GM18499 (cell line): ENCODE data around the gene KRT76.

Experiments
- ATAC-seq: cut with Tn5 transposase; IDR thresholded peaks from one replicate; pipeline ENCODE4 v1.9.1; 2021; ENCODE audit warnings: moderate number of reproducible peaks; ENCODE audit not compliant: insufficient read depth, unreplicated experiment

The KRT76 gene

DNA sequence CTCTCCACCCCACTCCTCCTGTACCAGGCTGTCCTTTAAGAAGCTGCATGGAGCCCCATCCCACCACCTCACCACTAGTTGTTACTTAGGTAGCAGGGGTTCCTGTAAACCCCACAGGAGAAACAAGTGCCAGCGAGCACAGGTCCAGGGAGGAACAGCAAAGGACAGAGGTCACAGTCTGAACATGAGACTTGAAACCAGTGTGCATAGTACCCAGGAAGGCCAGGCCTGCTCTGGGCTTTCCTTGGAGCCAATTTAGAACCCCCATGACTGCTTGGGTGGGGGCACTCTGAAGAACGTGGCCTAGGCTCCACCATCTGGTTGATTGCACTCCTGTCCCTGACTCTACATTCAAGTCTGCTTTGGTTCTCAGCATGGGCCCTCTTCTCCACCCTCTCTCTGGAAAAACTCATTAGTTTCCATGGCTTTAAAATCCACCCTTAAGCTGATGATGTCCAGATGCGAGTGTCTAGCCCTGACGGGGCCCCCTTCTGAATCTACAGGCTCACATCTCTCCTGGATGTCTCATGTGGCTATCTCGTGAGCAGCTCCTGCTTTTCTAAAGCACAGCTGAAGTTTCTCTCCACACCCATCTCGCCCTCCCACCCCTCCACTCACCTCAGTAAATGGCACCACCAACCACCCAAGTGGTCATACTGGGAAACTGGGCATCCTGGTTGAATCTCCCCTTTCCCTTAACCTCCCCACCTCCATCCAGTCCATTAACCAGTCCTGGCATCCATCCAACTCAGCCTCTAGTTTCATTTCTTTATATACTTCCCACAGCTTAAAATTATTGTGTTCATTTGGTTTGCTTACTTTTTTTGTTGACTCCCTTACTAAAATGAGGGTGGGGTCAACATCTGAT lies 10.4 kb upstream of the KRT76 start:
- no peak for ATAC-seq

- no peak for ATAC-seq
Observed at GRCh38 chr12:52784909-52785308, 7.8 kb upstream of the KRT76 start.

DNA sequence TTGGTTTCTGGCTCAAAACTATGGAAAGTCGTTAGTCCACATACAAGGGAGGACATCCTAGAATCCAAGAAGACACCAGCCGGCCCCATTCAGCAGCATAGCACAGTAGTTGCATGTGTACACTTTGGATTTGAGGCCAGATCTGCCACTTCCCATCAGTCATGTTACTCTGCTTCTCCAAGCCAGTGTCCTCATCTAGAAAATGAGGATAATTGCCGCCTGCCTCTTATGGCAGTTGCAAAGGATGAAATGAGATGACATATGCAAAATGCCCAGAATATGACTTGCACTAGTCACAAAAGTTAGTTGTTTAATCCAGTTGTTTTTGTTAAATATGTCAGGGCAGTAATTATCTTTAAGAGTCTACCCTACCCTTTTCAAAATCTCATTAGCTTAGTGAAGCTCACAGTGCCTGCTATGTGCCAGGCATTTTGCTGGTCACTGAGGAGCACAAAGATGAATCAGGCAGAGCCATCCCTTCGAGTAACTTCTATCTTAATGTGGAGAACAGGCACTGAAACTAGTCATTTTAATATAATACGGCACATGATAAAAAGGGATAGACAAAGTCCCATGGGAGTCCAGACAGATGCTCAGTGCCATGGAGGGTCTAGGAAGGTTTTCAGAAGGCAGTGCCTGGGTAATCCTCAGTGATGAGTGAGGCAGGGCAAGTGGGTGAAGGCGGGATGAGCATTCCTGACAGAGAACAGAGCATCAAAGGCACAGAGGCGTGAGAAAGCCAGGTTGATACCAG lies 6.6 kb upstream of the KRT76 start:
- ATAC-seq: no peak

DNA sequence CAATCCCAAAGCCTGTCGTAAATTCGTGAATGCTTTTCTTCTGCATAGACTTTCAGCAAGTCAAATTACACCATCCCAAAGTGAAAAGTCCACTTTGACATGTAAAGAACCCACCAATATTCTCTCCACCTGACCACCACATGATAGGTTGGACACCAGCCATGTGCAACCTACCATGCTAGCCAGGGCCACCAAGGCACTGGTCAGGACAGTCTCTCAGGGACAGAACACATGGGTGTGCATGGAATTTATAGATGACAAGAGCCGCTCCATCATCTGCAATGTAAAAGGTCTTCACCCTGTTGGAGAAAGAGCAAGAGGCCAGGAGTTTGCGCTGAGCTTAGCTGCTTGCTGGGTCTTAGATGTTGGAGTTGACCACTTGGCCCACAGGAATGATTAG lies 5.4 kb upstream of the KRT76 start:
- no peak for ATAC-seq

- ATAC-seq: no peak
Observed at GRCh38 chr12:52781399-52782082, 4.4 kb upstream of the KRT76 start.

DNA sequence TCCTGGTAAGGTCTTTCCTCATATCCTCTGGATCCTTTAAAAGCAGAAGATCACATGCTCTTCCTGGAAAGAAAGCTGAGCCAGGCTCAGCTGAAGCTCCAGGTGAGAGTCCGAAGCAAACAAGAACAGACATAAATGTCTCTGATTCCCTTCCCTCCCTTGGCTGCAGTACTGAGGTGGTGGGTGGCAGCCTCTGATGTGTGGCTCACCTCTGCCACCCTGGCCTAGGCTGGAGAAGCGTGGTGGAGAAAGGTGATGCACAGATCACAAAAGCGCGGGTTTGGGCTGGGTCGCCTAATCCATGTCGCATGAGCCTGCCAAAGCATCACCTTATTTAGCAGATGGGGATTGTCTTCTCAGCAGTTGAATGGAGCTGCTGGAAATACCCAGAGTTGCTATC lies 2.8 kb upstream of the KRT76 start:
- ATAC-seq: no peak

GRCh38 chr12:52778833-52779232 lies 1.7 kb upstream of the KRT76 start:
- no peak for ATAC-seq

DNA sequence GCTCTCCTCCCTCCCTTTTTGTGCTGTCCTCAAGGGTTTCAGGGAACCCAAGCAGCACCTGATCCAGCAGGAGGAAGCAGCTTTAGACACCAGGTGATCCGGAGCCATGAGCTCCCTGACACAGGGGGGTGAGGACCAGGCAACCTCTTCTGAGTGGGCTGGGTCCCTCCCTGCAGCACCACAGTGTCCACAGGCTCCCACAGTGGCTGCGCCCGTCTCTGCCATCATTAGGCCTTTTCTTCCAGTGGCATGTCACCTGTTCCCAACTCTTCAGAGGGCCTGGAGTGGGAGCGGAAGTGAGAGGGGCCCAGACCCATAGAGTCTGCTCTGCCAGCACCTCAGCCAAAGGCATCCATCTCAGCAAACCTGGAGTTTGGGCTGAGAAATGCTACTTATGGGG lies 421 bp upstream of the KRT76 start:
- ATAC-seq: no peak

GRCh38 chr12:52776435-52776834 lies 710 bp downstream of the KRT76 start:
- no peak for ATAC-seq

DNA sequence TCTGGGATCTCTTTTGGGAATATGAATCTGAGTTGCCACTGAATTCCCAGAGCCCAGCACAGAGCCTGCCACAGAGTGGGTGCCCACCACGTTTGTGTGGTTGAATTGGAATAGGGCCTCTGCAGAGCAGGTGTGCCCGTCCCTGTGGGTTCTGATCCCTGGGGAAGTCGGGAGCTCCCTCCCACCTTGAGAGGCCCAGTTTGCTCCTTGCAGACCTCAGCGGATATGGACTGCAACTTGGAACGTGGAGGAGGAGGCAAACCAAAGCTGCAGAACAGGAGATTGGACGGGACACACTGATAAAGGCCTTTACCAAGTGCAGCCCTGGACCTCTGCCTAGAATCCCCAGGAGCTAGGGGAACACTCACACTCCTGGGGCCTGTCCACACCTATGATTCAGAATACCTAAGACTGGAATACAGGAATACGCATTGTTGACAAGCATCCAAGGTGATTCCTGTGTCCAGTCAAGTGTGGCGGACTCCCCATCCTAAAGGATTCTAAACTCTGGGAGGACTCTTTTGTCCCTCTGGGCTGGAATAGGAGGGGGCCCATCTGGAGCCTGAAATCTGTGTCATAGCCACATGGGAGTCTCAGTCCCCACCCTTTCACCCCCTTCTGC lies 2.4 kb downstream of the KRT76 start:
- no peak for ATAC-seq

DNA sequence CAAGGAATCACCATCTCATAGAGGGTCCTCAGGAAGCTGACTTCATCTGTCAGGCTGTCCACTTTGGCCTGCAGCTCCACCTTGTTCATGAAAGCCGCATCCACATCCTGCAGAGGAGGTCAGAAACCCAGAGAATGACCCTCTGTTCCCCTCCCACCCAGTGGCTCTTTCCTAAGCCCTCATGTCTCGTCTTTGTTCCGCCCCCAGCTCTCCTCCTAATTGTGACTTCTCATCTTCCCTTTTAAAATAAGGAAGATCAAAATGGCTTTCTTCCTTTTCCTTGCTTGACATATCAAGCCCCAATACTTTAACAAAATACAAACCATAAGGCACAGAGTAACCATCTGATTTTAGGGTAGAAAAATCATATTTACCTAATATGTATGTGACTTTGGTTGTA lies 4.4 kb downstream of the KRT76 start:
- no peak for ATAC-seq

DNA sequence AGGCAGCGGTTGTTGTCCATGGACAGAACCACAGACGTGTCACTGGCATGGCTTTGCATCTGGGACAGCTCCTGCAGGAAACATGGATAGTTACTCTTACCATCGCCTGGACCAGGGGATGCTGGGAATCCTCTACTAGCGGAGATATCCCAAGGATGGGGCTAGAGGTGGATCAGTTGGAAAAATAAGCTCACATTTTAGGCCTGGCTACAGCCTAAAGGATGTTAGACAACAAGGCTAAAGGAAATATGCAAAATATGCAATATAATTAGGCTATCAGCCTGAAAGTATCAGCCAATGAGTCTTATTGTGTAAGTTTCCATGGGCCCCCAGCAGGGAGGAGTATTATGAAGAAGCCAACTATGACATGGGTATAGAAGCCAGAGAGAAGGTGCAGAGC lies 5.0 kb downstream of the KRT76 start:
- no peak for ATAC-seq

GRCh38 chr12:52771505-52771904 lies 5.6 kb downstream of the KRT76 start:
- ATAC-seq: no peak

DNA sequence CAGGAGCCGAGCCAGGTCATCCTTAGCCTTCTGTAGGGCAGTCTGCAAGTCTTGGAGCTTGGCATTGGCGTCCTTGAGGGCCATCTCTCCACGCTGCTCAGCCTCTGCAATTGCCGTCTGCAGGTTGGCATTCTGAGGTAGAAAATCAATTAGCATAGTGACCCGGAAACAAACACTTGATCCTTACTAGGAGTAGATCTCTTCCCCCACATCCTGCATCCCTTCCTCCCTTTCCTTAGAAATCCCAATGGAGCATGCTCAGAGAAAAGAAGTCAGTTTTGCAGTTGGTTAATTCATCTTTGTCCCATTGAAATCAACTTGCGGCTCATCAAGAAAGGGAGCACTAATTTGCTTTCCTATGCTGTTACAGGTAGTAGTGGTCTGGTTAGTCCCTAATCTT lies 6.1 kb downstream of the KRT76 start:
- ATAC-seq: no peak

DNA sequence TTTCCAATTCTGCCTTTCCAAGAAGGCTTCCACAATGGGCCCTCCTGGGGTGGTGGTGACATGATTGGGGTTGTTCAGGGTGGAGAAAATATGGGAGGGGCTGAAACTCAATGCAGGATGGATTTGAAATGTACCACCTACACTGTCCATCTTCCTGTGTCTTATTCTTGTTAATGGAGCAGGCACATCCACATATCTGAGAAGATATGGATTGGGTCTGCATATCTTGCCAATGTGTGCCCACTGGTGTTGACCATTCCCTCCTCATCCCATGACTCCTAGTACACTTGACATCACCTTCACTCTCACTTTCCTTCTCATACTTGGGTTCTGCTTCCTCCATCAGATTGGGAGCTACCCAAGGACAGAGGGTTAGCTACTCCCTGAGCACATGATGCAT lies 7.2 kb downstream of the KRT76 start:
- no peak for ATAC-seq

- no peak for ATAC-seq
Observed at GRCh38 chr12:52769354-52769753, 7.8 kb downstream of the KRT76 start.

- no peak for ATAC-seq
Observed at GRCh38 chr12:52768479-52769200, 8.5 kb downstream of the KRT76 start.

GRCh38 chr12:52767427-52767826 lies 9.7 kb downstream of the KRT76 start:
- ATAC-seq: no peak

DNA sequence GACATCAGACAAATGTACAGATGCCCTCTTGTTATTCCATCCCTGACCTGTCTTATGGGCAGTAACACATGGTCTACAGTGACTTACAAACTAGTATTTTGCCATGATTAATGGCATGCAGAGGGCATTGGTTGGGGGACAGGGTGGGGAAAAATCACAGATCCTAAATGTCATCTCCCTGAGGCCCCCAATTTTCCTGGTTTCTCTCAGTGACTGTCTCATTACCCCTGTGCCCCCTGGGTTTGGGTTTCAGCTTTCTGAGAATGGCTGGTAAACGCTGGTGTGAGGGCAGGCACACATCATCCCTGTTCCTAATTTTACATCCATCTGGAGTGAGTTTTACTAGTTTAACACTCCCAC lies 10.1 kb downstream of the KRT76 start:
- ATAC-seq: no peak

DNA sequence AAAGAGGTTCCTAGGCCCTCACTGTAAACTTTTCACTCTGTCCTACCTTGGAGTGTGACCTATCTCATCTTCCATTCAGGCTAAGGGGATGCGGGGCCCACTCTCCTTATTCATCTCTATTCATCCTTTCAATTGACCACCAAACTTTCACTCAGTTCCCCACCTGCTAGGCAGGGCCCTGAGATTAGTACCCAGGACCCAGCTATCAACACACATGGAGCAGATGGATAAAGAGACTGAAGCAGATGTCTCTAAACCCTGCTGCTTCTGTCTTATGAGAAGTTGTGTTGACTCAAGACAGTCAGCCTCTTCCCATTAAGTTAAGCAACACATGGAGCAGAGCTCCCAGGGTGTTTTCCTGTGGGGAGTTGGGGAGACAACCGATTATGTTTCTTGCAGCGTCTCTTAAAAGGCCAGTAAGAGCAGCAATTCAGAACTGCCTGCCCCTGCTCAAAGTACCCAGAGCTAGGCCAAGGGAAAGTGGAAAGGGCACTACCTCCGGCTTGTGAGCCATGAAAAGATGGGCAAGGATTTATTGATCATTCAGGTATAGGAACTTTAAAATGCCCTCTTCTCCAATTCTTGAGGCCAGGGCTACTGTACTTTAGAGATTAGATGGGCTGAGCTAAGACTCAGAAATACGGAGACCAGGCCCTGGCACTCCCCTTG lies 10.7 kb downstream of the KRT76 start:
- ATAC-seq: no peak
